Camera-type eye (tissue), 1 donor: Measurements from ENCODE around the gene SELENOO. TPM values are rescaled to one million over a fixed set of nuclear protein-coding genes. Genes with fewer than 3 reads are reported as not detected.

Source experiments
- total RNA-seq: library from RNA; depleted of rRNA; stranded (reverse); fragments of >200 nt; gene quantifications from one replicate; pipeline ENCODE4 v1.2.3, GENCODE V29; 2014

Gene SELENOO, protein sequence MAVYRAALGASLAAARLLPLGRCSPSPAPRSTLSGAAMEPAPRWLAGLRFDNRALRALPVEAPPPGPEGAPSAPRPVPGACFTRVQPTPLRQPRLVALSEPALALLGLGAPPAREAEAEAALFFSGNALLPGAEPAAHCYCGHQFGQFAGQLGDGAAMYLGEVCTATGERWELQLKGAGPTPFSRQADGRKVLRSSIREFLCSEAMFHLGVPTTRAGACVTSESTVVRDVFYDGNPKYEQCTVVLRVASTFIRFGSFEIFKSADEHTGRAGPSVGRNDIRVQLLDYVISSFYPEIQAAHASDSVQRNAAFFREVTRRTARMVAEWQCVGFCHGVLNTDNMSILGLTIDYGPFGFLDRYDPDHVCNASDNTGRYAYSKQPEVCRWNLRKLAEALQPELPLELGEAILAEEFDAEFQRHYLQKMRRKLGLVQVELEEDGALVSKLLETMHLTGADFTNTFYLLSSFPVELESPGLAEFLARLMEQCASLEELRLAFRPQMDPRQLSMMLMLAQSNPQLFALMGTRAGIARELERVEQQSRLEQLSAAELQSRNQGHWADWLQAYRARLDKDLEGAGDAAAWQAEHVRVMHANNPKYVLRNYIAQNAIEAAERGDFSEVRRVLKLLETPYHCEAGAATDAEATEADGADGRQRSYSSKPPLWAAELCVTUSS
- total RNA-seq, result 17.5 TPM

GRCh38 chr22:50200461-50201190, at the start of gene SELENOO:
Gene SELENOO (plus strand): TSS chr22:50201011. CDS start chr22:50201037, 26 bp downstream.

DNA sequence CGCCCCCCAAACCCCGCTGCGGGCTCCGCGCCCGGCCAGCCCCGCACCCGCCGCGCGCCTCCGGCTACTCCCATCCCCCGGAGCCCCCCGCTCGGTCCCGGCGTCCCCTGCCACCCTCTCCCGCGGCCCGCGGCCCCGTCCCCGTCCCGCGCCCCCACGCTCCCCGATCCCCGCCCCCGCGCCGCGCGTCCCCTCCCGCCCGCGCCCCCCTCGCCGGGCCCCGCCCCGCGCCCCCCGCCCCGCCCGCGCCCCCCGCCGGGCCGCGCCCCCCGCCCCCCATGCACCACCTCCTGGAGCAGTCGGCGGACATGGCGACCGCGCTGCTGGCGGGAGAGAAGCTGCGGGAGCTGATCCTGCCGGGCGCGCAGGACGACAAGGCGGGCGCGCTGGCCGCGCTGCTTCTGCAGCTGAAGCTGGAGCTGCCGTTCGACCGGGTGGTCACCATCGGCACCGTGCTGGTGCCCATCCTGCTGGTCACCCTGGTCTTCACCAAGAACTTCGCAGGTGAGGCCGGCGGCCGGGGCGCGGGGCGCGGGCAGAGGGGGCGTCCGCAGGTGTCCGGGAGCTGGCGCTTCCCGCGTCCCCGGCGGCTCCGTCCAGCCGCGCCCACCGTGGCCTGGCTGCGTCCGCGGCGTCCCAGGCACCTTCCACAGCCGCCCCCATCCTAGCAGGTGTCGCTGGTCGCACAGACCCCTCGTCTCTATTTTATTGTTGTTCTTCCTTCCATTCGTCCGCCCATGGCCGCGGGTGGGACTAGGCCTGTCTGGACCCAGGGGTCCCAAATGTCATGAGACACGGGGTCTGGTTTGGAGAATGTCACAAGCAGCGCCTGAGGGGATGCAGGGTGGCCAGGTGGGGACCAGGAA, 30.1 kb upstream of the SELENOO start, which contains the start of gene PANX2:
Gene PANX2, plus strand, starts transcription at position 279 of the 866 bp plus-strand sequence. Its CDS starts 0 bp downstream, at position 279.

DNA sequence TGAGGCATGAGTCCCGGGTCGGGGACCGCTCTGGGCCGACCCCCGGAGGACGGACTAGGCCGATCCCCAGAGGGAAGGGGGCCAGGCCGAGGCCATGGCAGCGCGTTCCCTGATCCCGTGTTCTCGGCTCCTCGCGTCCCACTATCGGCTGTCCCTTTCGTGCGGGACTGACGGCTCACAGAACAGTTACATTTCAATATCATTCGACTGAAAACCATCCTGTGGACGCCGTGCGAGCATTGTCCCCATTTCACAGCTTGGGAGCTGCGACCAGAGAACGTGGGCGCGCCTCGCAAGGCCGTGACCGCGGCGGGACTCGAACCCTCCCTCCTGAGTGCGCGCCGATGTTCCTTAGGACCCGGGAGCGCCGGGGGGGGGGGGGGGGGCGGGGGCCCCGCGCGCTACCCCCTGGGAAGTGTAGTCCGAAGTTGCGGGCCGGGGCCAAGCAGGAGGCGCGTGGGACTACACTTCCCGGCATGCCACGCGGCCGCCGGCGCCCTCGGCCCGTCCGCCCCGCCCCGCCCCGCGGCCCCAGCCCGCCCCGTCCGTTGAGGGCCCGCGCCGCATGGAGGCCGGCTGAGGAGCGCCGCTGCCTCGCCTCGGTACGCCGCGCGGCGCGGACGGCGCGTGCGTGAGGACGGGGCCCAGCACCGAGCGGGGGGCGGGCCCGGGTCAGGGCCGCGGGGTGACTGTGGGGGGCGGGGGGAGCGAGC, 15.3 kb upstream of the SELENOO start, which contains the start of gene TRABD:
Gene TRABD, plus strand, starts transcription at position 539 of the 713 bp plus-strand sequence. CDS start 7,148 bp downstream, outside the sequence.

GRCh38 chr22:50244420-50245213, 43.8 kb downstream of the SELENOO start, which contains the start of gene TUBGCP6:
Gene TUBGCP6 (minus strand): TSS chr22:50245023. CDS start chr22:50244459, 564 bp downstream.

GRCh38 chr22:50250555-50251476, 50.0 kb downstream of the SELENOO start, which contains the start of gene HDAC10:
Gene HDAC10 (minus strand): TSS chr22:50251265. CDS start chr22:50251032, 233 bp downstream.

DNA sequence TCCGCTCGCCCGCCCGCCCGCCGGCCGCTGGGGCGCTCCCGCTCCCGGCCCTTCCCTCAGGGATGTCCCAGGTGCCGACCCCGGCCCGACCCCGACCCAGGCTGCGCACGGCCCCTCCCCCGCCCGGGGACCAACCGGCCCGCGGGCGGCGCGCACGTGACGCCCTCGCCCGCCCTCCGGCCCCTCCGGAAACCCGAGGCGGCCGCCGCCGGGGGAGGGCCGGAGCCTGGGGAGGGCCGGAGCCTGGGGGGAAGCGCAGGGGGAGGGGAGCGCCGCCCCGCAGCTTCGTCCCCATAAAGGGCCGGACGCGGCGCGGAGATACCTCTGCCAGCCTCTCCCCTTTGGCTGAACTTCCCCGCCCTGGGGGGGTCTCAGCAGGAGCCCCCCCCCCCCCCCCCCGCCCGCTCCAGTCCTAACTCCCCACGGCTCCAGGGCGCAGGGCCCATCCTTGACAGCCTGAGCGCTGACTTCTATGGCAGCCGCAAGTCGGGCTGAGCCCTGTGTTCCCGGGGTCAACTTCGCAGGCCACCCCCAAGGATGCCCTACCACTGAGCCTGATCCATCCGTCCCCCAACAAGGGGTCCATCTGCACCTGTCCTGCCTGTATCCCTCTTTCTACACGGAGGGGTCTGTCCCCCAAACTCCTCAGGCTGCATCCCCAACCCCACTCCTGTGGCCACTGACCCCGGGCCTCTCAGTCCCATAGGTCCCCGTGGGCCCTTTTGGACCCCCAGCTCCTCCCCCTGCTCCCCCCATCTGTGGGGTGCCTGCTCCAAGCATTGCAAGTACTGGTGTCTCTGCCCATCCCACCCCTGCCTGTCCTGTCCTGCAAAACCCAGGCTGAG, 61.0 kb downstream of the SELENOO start, which contains the start of gene MAPK12:
Gene MAPK12, minus strand, starts transcription at position 69 of the 845 bp plus-strand sequence. CDS start 174 bp downstream, outside the sequence.

Other genes with a start within 250 kb of the SELENOO start
- gene PIM3, start 240.2 kb upstream of the SELENOO start, total RNA-seq, result 42.3 TPM
- gene IL17REL, start 188.2 kb upstream of the SELENOO start, total RNA-seq, result 0.55 TPM
- not detected for gene TTLL8, start 142.7 kb upstream of the SELENOO start, total RNA-seq
- 7.2 TPM for gene MLC1, start 115.6 kb upstream of the SELENOO start, total RNA-seq
- 5.6 TPM for gene MOV10L1, start 111.0 kb upstream of the SELENOO start, total RNA-seq
- gene PANX2, start 30.3 kb upstream of the SELENOO start, total RNA-seq, result 2.4 TPM
- gene TRABD, start 15.1 kb upstream of the SELENOO start, total RNA-seq, result 17.3 TPM
- gene TUBGCP6, start 44.0 kb downstream of the SELENOO start, total RNA-seq, result 65.6 TPM
- gene HDAC10, start 50.3 kb downstream of the SELENOO start, total RNA-seq, result 30.9 TPM
- gene MAPK12, start 60.7 kb downstream of the SELENOO start, total RNA-seq, result 18.9 TPM
- gene MAPK11, start 69.4 kb downstream of the SELENOO start, total RNA-seq, result 7.6 TPM
- gene PLXNB2, start 106.6 kb downstream of the SELENOO start, total RNA-seq, result 169 TPM
- 16.9 TPM for gene DENND6B, start 126.0 kb downstream of the SELENOO start, total RNA-seq
- 56.1 TPM for gene PPP6R2, start 142.3 kb downstream of the SELENOO start, total RNA-seq